IPS-NIHi7 (cell line): ENCODE results near the gene BBS9.
A peak's percentile ranks its signal among the peaks of the same experiment; 100 is the strongest.

ENCODE experiments used
- DNase-seq: peaks from one replicate; pipeline ENCODE4 v3.0.0; 2012; ENCODE audit warnings: mixed read lengths; ENCODE audit errors: extremely low spot score

Gene BBS9

GRCh38 chr7:33356336-33356735 is 227.0 kb downstream of the BBS9 start:
- no peak for DNase-seq

GRCh38 chr7:33357846-33358245 is 228.5 kb downstream of the BBS9 start:
- no peak for DNase-seq

GRCh38 chr7:33369888-33370287 is 240.5 kb downstream of the BBS9 start:
- DNase-seq, result no peak

GRCh38 chr7:33373195-33373594 is 243.8 kb downstream of the BBS9 start:
- DNase-seq, result no peak

DNA sequence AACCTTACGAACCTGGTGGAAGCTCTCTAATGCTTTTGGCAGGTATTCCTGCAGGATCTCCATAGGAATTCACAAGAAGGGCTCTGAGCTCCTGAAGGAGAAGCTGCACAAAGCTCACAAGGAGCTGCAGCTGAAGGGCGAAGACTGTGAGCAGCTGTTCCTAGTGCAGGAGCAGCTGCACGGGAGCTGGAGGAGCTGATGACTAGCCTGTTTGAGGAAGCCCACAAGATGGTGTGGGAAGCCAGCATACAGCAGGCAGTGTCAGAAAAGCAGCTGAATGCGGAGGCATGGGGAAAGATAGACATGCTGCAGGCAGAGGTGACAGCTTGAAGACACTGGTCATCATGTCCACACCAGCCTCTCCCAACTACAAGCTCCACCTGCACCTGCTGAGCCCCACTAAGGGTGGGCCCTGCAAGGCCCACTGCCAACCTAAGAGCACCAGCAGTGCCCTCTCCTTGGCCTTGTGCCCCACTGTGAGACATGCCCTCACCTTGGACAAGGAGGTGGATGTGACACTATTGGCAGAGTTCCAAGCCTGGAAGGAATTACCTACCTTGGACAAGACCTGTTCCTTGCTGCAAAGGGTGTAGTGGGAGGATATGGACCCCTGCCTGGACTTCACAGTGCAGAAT is 250.6 kb downstream of the BBS9 start:
- DNase-seq, result no peak

DNA sequence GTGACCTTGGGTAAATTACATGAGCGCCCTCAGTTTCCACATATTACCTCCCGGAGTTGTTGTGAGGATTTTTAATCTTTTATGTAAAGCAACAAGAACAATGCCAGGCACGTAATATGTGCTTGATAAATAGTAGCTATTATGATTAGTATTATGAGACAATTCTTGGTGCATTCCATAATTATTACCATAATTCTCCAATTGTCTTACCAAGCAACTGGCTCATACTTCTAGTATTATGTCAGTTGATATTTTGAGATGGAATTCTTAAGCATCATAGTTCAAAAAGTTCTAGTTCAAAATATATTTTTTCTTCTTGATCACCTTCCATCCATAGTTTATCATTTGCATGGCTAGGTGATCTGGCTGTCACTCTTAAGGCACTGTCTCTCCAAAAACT is 259.0 kb downstream of the BBS9 start:
- no peak for DNase-seq

DNA sequence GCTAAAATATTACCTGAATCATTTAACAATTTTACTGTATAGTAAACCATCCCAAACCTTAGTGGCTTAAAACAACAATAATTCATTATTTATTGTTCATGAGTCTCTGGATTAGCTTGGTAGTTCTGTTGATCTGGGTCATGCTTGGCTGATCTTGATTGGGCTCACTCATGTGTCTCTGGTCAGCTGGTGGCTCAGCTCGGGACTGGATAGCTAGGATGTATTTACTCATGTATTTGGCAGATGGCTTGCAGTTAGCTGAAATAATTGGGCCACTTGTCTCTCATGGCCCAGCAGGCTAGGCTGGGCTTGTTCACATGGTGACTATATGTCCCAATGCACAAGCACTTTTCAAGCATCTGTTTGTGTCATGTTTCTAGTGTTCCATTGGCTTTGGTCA is 262.8 kb downstream of the BBS9 start:
- DNase-seq, result no peak

DNA sequence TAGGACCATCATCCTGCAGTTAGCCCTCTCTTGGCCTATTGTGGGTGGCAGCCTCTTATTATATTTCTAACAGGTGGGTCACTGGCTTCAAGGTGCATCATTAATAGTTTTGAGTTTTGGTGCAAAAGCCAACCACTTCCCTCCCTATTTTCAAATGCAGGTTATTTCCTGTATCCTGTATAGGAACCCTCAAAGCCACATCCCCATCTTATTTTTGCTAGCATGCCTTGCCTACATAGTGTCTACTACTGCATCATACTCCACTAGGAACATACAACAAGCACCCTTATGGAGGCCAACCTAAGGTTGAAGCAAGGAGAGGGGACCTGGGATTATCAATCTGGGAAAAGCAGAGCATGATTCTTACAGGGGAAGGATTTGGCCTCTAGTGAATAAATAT is 264.4 kb downstream of the BBS9 start:
- no peak for DNase-seq

GRCh38 chr7:33395340-33395739 is 266.0 kb downstream of the BBS9 start:
- no peak for DNase-seq

- DNase-seq, result no peak
These were observed 270.3 kb downstream of the BBS9 start for GRCh38 chr7:33399528-33400213.

DNA sequence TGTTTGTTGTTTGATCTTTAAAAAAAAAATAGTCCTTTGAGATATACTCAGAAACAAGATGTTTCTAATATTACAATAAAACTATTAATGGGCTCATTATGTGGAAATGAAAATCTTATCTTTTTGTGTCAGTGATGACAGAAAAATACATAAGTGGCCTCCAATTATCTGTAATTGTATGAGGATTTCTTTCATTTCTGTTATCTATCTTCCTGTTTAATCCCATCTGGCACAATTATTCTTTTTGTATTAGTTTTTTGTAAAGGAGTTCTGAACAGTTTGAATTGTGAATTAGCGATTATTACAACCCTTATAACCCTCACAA is 270.8 kb downstream of the BBS9 start:
- no peak for DNase-seq

- DNase-seq, result no peak
These were observed 280.9 kb downstream of the BBS9 start for GRCh38 chr7:33410266-33410665.

DNA sequence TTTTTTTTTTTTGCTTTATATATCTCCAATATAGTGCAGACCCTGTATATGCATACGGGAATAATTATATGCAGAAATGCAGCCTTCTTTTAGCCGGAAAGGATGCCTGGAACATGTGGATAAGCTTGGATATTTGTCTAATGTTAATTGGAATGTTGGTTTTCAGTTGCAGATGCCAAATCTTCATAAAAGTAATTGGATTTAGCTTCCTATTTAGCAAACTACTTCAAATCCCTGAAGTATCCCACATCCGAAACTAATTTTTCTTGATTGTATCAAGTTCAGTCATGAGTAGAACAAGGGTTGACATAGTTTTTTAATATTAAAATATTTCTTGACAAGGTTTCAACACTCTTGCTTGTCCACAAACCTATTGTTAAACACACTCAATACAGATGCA is 281.7 kb downstream of the BBS9 start:
- no peak for DNase-seq

- no peak for DNase-seq
These were observed 283.0 kb downstream of the BBS9 start for GRCh38 chr7:33412331-33412730.

DNA sequence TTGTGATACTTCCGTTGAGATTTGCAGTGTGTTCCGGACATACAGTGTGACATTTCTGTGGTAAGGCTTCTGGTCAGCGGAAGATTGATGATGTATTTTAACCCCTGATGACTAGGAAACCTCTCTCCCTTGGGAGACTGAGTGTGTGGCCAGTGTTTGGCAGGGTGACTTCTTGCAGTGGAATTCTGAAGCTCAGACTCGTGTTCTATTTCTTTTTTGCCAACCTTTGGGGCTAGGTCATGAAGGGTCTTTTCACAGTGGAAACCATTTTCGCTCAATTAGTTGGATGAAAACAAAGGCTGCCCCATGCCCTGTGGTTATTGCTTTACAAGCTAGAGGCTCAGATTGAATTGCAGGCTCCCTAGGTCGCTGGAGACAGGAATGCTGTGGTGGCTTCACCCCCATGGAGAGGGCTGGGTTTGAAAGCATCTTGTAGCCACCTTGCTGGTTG is 288.9 kb downstream of the BBS9 start:
- DNase-seq, result peak; percentile 64

GRCh38 chr7:33420311-33420940 is 291.1 kb downstream of the BBS9 start:
- DNase-seq, result no peak

- no peak for DNase-seq
These were observed 292.1 kb downstream of the BBS9 start for GRCh38 chr7:33421429-33421828.

DNA sequence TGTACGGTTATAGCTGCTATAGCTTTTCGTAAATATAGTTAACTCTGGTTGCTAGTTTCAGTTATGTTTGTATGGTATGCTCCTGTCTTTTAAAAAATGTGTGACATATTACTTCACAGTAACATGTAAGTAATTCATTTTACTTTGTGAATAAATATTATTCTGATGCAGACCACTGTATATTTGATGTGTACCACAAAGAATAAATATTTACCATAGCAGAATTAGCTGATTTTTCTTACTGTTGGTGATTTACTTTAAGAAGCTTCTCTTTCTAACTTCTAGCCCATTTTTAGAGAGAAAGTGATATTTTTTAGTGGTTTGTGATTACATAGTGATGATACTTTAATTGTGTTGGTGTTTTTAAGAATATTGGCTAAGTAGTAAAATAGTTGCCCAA is 292.8 kb downstream of the BBS9 start:
- no peak for DNase-seq

GRCh38 chr7:33422825-33423645 is 293.7 kb downstream of the BBS9 start:
- DNase-seq, result peak; percentile 20

GRCh38 chr7:33423646-33424020 is 294.3 kb downstream of the BBS9 start:
- peak; percentile 18 for DNase-seq

GRCh38 chr7:33425395-33425794 is 296.0 kb downstream of the BBS9 start:
- no peak for DNase-seq

- DNase-seq, result no peak
These were observed 296.7 kb downstream of the BBS9 start for GRCh38 chr7:33425929-33426678.
